Measurements from ENCODE around the gene SLC15A2.

GRCh38 chr3:121970047-121970446 is 75.8 kb downstream of the SLC15A2 start:
- no peak for TF ChIP-seq CTCF (IDR thresholded peaks at IDR 0.05)
- no peak for TF ChIP-seq POLR2A (IDR thresholded peaks at IDR 0.05)
- TF ChIP-seq POLR2AphosphoS5 (IDR thresholded peaks at IDR 0.05): no peak
- TF ChIP-seq EP300 (IDR thresholded peaks at IDR 0.05): no peak
